ENCODE measurements around the gene REN. TPM values are rescaled to one million over a fixed set of nuclear protein-coding genes. Genes with fewer than 3 reads are reported as not detected.

Gene REN
- total and polyA plus RNA-seq, 2 of the 8 experiments (the other 6 are each of a cell fraction or from before 2014, with no cell fraction given) = 0.05 TPM; not detected in 1

- TF ChIP-seq KDM1A (IDR thresholded peaks at IDR 0.05; ENCODE audit: borderline replicate concordance, low read length) = no peak
- TF ChIP-seq YY1 (IDR thresholded peaks at IDR 0.05; ENCODE audit: low read depth, low read length) = no peak
- TF ChIP-seq SAP30 (IDR thresholded peaks at IDR 0.05; ENCODE audit: insufficient read depth, insufficient replicate concordance, low read length) = no peak
Measured at GRCh38 chr1:204155881-204156280, 10.3 kb downstream of the REN start (continued).
